PC-3 (cell line): ENCODE results near the gene CFTR. TPM values are rescaled to one million over a fixed set of nuclear protein-coding genes. Genes with fewer than 3 reads are reported as not detected.

Experiments
- ATAC-seq: fragments of 200-7000 bp; cut with Tn5 transposase; 2 replicates; pipeline ENCODE4 v1.9.1; 2020; ENCODE audit warnings: mild to moderate bottlenecking, moderate library complexity
- BruUV-seq: library from RNA; stranded (reverse); fragments of 400-500 nt; replicated peaks from 2 replicates; lab custom pipeline; 2021; lab: Mats Ljungman, UMichigan
- CTCF ChIA-PET: fragments of 300-600 bp; sonication (Branson Sonifier 250); formaldehyde crosslinking; loops from one replicate; lab custom pipeline; 2022; ENCODE audit warnings: antibody characterized with exemption; lab: Charles Lee
- POLR2A ChIA-PET: fragments of 300-600 bp; sonication (Branson Sonifier 250); formaldehyde crosslinking; loops from one replicate; lab custom pipeline; 2022; ENCODE audit warnings: antibody characterized with exemption; ENCODE audit not compliant: unreplicated experiment; lab: Charles Lee
- DNase-seq: peaks from one replicate; pipeline ENCODE4 v3.0.0-alpha.2; 2015
- H2AFZ ChIP-seq: fragments of 300-600 bp; sonication (generic); 2 replicates; pipeline ENCODE4 v1.6.0; 2016; ENCODE audit warnings: antibody characterized with exemption, low read length
- H3F3A ChIP-seq: fragments of 300-600 bp; sonication (generic); one replicate; pipeline ENCODE4 v1.6.0; 2017; ENCODE audit warnings: antibody characterized with exemption, low read length, control low read depth, mild to moderate bottlenecking; ENCODE audit not compliant: unreplicated experiment
- H3K27ac ChIP-seq: fragments of 300-600 bp; sonication (generic); 2 replicates; pipeline ENCODE4 v1.5.1; 2016; ENCODE audit warnings: mild to moderate bottlenecking, low read length
- H3K27me3 ChIP-seq: fragments of 300-600 bp; sonication (generic); 2 replicates; pipeline ENCODE4 v1.6.1; 2016; ENCODE audit warnings: low read length, mixed read lengths
- H3K36me3 ChIP-seq: fragments of 300-600 bp; sonication (generic); 2 replicates; pipeline ENCODE4 v1.6.1; 2016; ENCODE audit warnings: low read depth, mixed run types, low read length, mixed read lengths
- H3K4me1 ChIP-seq: fragments of 300-600 bp; sonication (generic); 2 replicates; pipeline ENCODE4 v1.5.1; 2016; ENCODE audit warnings: low read length; ENCODE audit not compliant: insufficient read depth
- H3K4me2 ChIP-seq: fragments of 300-600 bp; sonication (generic); 2 replicates; pipeline ENCODE4 v1.6.0; 2016; ENCODE audit warnings: low read length
- H3K4me3 ChIP-seq: fragments of 300-600 bp; sonication (generic); 2 replicates; pipeline ENCODE4 v1.5.1; 2016; ENCODE audit warnings: mild to moderate bottlenecking, low read length, mixed read lengths
- H3K79me2 ChIP-seq: fragments of 300-600 bp; sonication (generic); 2 replicates; pipeline ENCODE4 v1.6.1; 2017; ENCODE audit warnings: low read length, mixed read lengths
- H3K9ac ChIP-seq: fragments of 300-600 bp; sonication (generic); 2 replicates; pipeline ENCODE4 v1.6.0; 2016; ENCODE audit warnings: mild to moderate bottlenecking, low read length
- H3K9me2 ChIP-seq: fragments of 300-600 bp; sonication (generic); replicated peaks from 2 replicates; pipeline ENCODE4 v1.6.1; 2016; ENCODE audit warnings: mixed run types, low read length, mixed read lengths
- H3K9me3 ChIP-seq: fragments of 300-600 bp; sonication (generic); 2 replicates; pipeline ENCODE4 v1.6.1; 2016; ENCODE audit warnings: low read length, mixed read lengths
- H4K20me1 ChIP-seq: fragments of 300-600 bp; sonication (generic); 2 replicates; pipeline ENCODE4 v1.6.1; 2016; ENCODE audit warnings: low read length, mixed read lengths
- EZH2 ChIP-seq: fragments of 300-600 bp; sonication (generic); IDR thresholded peaks from one replicate; pipeline ENCODE4 v1.6.1; 2017; ENCODE audit warnings: antibody characterized with exemption, mild to moderate bottlenecking, low read length; ENCODE audit not compliant: unreplicated experiment
- EZH2phosphoT487 ChIP-seq: fragments of 300-600 bp; sonication (generic); IDR thresholded peaks from 2 replicates; pipeline ENCODE4 v1.6.1; 2018; ENCODE audit warnings: mild to moderate bottlenecking, antibody characterized with exemption, low read length, borderline replicate concordance
- intact Hi-C: fragments of 100-400 bp; cut with micrococcal nuclease; formaldehyde crosslinking; loops from 2 replicates; pipeline ENCODE4 v1.9.0; 2023
- total RNA-seq: library from RNA; depleted of rRNA; stranded (reverse); fragments of >200 nt; gene quantifications from 2 replicates; pipeline ENCODE4 v1.2.3, GENCODE V29; 2014
- TF ChIP-seq, protein P1 (sequence below): fragments of 300-600 bp; sonication (generic); conservative IDR thresholded peaks from 2 replicates; pipeline ENCODE4 v1.5.1; 2017; ENCODE audit warnings: antibody characterized with exemption, low read depth, mild to moderate bottlenecking, low read length

CFTR gene
- total RNA-seq, 1 experiment from 2014 or later: not detected

DNA sequence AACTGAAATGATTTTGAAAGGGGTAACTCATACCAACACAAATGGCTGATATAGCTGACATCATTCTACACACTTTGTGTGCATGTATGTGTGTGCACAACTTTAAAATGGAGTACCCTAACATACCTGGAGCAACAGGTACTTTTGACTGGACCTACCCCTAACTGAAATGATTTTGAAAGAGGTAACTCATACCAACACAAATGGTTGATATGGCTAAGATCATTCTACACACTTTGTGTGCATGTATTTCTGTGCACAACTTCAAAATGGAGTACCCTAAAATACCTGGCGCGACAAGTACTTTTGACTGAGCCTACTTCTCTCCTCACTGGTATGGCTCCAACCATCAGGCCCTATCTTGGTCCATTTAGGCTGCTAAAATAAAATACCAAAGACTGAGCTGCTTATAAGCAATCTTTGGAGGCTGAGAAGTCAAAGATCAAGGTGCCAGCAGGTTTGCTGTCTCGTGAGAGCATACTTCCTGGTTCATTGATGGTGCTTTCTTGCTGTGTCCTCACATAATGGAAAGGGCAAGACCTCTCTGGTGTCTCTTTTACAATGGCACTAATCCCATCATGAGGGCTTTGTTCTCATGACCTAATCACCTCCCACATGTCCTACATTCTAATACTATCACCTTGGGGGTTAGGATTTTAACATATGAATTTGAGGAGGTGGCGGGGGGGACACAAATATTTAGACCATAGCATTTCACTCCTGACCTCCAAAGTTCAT is 173.3 kb downstream of the CFTR start:
- Histone ChIP-seq H3K9me3 (no peaks in the 10 kb centered on the region), H3K9ac (no peak overlapping the region), H3K4me3 (no peak overlapping the region), H3K36me3 (no peaks in the 10 kb centered on the region), H3K9me2 (no peaks in the 10 kb centered on the region), H3K4me1 (no peaks in the 10 kb centered on the region), H2AFZ (no peak overlapping the region), H3K27ac (no peak overlapping the region), H3F3A (no peaks in the 10 kb centered on the region), H4K20me1 (no peaks in the 10 kb centered on the region), H3K27me3 (no peaks in the 10 kb centered on the region), H3K79me2 (no peaks in the 10 kb centered on the region), H3K4me2 (no peak overlapping the region)
- intact Hi-C loops: no loop called here
- no TSS peak for BruUV-seq
- DNase-seq (no peak), ATAC-seq (no peak)
- CTCF ChIA-PET: no interaction called here
- TF ChIP-seq EZH2phosphoT487: no peak
- TF ChIP-seq, protein P1, sequence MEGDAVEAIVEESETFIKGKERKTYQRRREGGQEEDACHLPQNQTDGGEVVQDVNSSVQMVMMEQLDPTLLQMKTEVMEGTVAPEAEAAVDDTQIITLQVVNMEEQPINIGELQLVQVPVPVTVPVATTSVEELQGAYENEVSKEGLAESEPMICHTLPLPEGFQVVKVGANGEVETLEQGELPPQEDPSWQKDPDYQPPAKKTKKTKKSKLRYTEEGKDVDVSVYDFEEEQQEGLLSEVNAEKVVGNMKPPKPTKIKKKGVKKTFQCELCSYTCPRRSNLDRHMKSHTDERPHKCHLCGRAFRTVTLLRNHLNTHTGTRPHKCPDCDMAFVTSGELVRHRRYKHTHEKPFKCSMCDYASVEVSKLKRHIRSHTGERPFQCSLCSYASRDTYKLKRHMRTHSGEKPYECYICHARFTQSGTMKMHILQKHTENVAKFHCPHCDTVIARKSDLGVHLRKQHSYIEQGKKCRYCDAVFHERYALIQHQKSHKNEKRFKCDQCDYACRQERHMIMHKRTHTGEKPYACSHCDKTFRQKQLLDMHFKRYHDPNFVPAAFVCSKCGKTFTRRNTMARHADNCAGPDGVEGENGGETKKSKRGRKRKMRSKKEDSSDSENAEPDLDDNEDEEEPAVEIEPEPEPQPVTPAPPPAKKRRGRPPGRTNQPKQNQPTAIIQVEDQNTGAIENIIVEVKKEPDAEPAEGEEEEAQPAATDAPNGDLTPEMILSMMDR: no peak
- no peak for TF ChIP-seq EZH2
- POLR2A ChIA-PET: no interaction called here

DNA sequence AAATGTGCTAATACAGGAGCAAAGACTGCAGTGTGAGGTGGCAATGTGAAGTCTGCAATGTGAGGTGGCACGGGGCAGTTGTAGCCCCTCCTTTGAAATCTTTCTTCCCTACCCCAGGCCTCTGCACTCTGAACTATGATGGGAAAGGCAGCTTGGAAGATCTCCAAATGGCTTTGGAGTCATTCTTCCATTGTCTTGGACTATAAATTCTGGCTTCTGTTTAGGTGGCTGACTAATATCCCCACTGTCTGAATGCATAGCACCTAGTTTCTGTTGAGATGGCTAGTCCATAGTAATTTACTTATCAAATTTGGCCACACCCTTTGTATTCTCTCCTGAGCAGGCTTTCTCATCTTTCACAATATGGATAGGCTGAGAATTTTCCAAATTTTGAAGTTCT is 175.0 kb downstream of the CFTR start:
- DNase-seq (no peak), ATAC-seq (no peak)
- Histone ChIP-seq H3K4me1 (no peaks in the 10 kb centered on the region), H3K9me2 (no peaks in the 10 kb centered on the region), H3K9ac (no peak overlapping the region), H3K79me2 (no peaks in the 10 kb centered on the region), H3K27me3 (no peaks in the 10 kb centered on the region), H3K27ac (no peak overlapping the region), H3F3A (no peaks in the 10 kb centered on the region), H4K20me1 (no peaks in the 10 kb centered on the region), H3K36me3 (no peaks in the 10 kb centered on the region), H3K4me2 (no peak overlapping the region), H3K4me3 (no peak overlapping the region), H2AFZ (no peak overlapping the region), H3K9me3 (no peaks in the 10 kb centered on the region)
- TF ChIP-seq EZH2phosphoT487 (no peak), EZH2 (no peak)
- TF ChIP-seq, protein P1: no peak
- BruUV-seq: no TSS peak
- CTCF ChIA-PET: no interaction called here
- intact Hi-C loops: no loop called here
- POLR2A ChIA-PET: no interaction called here

DNA sequence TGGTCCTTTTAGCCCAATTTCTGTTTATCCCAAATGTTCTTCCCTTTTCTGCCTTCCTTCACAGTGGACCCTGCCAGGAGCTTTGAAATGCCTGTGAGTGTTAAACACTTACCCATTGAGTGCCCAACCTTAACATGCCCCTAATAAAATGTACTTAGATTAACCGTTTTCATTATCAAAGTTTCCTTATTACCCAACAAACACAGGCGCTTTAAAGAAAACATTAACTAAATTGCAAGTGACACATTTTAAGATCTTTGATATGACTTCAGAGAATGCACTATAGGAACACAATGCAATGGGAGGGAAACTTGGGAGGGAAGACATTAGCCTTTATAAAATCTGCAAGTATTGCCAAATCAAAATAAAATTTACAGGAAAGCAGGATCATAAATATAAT is 177.0 kb downstream of the CFTR start:
- H3K9me3 ChIP-seq: no peaks in the 10 kb centered on the region
- ATAC-seq (no peak), DNase-seq (no peak)
- POLR2A ChIA-PET: no interaction called here
- no peak overlapping the region for H2AFZ ChIP-seq
- H4K20me1 ChIP-seq: no peaks in the 10 kb centered on the region
- no peaks in the 10 kb centered on the region for H3K27me3 ChIP-seq
- TF ChIP-seq, protein P1: no peak
- TF ChIP-seq EZH2: no peak
- TF ChIP-seq EZH2phosphoT487: no peak
- no peaks in the 10 kb centered on the region for H3K36me3 ChIP-seq
- no peak overlapping the region for H3K4me3 ChIP-seq
- CTCF ChIA-PET: no interaction called here
- no peak overlapping the region for H3K4me2 ChIP-seq
- H3K4me1 ChIP-seq: no peaks in the 10 kb centered on the region
- intact Hi-C loops: no loop called here
- H3K9ac ChIP-seq: no peak overlapping the region
- no peaks in the 10 kb centered on the region for H3K9me2 ChIP-seq
- no peaks in the 10 kb centered on the region for H3K79me2 ChIP-seq
- H3K27ac ChIP-seq: no peak overlapping the region
- BruUV-seq: no TSS peak
- no peaks in the 10 kb centered on the region for H3F3A ChIP-seq
